Heart left ventricle (tissue), 13 donors: ENCODE measurements around the gene CYGB.

ENCODE experiments used
- POLR2A ChIP-seq, 2 donors: fragments of 450-650 bp; IDR thresholded peaks; one replicate each; pipeline ENCODE4 v1.6.1; 2017; ENCODE audit warnings: antibody characterized with exemption in 2 of 2, mild to moderate bottlenecking in 2 of 2, moderate library complexity in 2 of 2
- TF ChIP-seq, protein P1 (sequence below), 12 donors: fragments of 200-600 bp; sonication (generic) in 4 of 12; IDR thresholded peaks; one replicate each; pipeline versions ENCODE4 v1.5.0 to v1.8.0; 2018 to 2022; ENCODE audit warnings: antibody characterized with exemption in 12 of 12, mild to moderate bottlenecking in 5 of 12
- donor health status: ischemic (EF 13 %, LVEDD 7.1; RV severe dilation, severe dysfunction).
- donor health status: DM: no; HTN: yes; CAD: no.
- donor health status: DM: no; HTN: no; CAD: no.
- donor health status: ischemic (EF 25% LVEDD 6.9; RV normal size, moderate dysfunction).
- donor health status: ischemic (EF 25% LVEDD 5.7; RV mildly dilated, moderate dysfunction).
- donor health status: ischemic (EF 35%, LVEDD 5.7; RV mildly dilated, moderate dysfunction).
- donor health status: nonischemic (EF 11% LVEDD 7.7; RV severe dilation, severe dysfunction).
- donor health status: DM: yes; HTN: yes; CAD: no.
- donor health status: PGD.
- donor health status: ischemic (EF 29% LVEDD 5.4; RV normal size, mild dysfunction).
- donor health status: nonischemic (EF 23%, LVEDD 6.1; RV moderate dilation, normal function).

DNA sequence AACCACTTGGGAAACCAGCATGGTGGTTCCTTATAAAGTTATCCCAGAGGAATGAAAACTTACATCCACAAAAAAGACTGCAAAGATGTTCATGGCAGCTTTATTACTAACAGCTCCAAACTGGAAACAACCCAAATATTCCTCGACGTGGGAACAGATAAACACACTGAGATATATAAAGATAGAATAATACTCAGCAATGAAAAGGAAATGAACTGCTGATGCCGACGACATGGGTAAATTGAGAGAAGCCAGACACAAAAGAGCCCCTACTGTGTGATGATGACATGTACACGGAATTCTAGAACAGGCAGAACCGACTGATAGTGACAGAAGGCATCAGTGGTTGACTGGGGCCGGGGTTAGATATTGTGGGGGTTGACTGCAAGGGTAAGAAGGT lies 12.0 kb upstream of the CYGB start:
- no peak for TF ChIP-seq POLR2A (IDR thresholded peaks at IDR 0.05)
- TF ChIP-seq, protein P1, sequence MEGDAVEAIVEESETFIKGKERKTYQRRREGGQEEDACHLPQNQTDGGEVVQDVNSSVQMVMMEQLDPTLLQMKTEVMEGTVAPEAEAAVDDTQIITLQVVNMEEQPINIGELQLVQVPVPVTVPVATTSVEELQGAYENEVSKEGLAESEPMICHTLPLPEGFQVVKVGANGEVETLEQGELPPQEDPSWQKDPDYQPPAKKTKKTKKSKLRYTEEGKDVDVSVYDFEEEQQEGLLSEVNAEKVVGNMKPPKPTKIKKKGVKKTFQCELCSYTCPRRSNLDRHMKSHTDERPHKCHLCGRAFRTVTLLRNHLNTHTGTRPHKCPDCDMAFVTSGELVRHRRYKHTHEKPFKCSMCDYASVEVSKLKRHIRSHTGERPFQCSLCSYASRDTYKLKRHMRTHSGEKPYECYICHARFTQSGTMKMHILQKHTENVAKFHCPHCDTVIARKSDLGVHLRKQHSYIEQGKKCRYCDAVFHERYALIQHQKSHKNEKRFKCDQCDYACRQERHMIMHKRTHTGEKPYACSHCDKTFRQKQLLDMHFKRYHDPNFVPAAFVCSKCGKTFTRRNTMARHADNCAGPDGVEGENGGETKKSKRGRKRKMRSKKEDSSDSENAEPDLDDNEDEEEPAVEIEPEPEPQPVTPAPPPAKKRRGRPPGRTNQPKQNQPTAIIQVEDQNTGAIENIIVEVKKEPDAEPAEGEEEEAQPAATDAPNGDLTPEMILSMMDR (IDR thresholded peaks at IDR 0.05), result no peak
